MCF 10A (cell line): ENCODE data around the gene COMMD10. TPM values are rescaled to one million over a fixed set of nuclear protein-coding genes. Genes with fewer than 3 reads are reported as not detected.
A peak's percentile ranks its signal among the peaks of the same experiment; 100 is the strongest.

Experiments
- Bru-seq: library from RNA; stranded (reverse); fragments of 400-500 nt; gene quantifications from one replicate; lab custom pipeline; 2021; lab: Mats Ljungman, UMichigan
- BruChase-seq, 2 experiments: library from RNA; stranded (reverse); fragments of 400-500 nt; gene quantifications; one replicate each; lab custom pipeline; 2021; lab: Mats Ljungman, UMichigan
- BruUV-seq: library from RNA; stranded (reverse); fragments of 400-500 nt; replicated peaks from 2 replicates; lab custom pipeline; 2021; lab: Mats Ljungman, UMichigan
- CTCF ChIA-PET: fragments of 300-600 bp; sonication (Branson Sonifier 250); formaldehyde crosslinking; extraction: SDS; loops from one replicate; lab custom pipeline; 2021; ENCODE audit warnings: antibody characterized with exemption, inconsistent platforms; lab: Yijun Ruan, JAX
- POLR2A ChIA-PET: fragments of 300-600, 350-650 bp; sonication (Branson Sonifier 250); formaldehyde crosslinking; extraction: SDS; loops from one replicate; lab custom pipeline; 2020; ENCODE audit warnings: antibody characterized with exemption, inconsistent platforms; lab: Yijun Ruan, JAX
- DNase-seq: peaks from one replicate; pipeline ENCODE4 v3.0.0-alpha.2; 2018; ENCODE audit not compliant: unreplicated experiment
- H3K27ac Mint-ChIP-seq: one replicate; pipeline ENCODE4 v1.8.0; 2022; ENCODE audit warnings: mild to moderate bottlenecking, low read depth, mixed read lengths; ENCODE audit not compliant: unreplicated experiment
- H3K27me3 Mint-ChIP-seq: one replicate; pipeline ENCODE4 v1.8.0; 2022; ENCODE audit warnings: mixed read lengths; ENCODE audit not compliant: insufficient read depth, unreplicated experiment
- H3K36me3 Mint-ChIP-seq: one replicate; pipeline ENCODE4 v1.8.0; 2022; ENCODE audit warnings: mild to moderate bottlenecking, moderate library complexity, mixed read lengths; ENCODE audit not compliant: insufficient read depth, unreplicated experiment
- H3K4me1 Mint-ChIP-seq: one replicate; pipeline ENCODE4 v1.8.0; 2022; ENCODE audit warnings: mixed read lengths; ENCODE audit not compliant: insufficient read depth, unreplicated experiment
- H3K4me3 Mint-ChIP-seq: one replicate; pipeline ENCODE4 v1.8.0; 2022; ENCODE audit warnings: mild to moderate bottlenecking, moderate library complexity, mixed read lengths; ENCODE audit not compliant: unreplicated experiment
- H3K9me3 Mint-ChIP-seq: one replicate; pipeline ENCODE4 v1.8.0; 2022; ENCODE audit warnings: mixed read lengths; ENCODE audit not compliant: unreplicated experiment
- CTCF ChIP-seq: fragments of 200-600 bp; IDR thresholded peaks from one replicate; pipeline ENCODE4 v1.8.0; 2022; ENCODE audit warnings: antibody characterized with exemption, mild to moderate bottlenecking; ENCODE audit not compliant: unreplicated experiment
- intact Hi-C: fragments of 100-400 bp; cut with micrococcal nuclease; formaldehyde crosslinking; loops from 2 replicates; pipeline ENCODE4 v1.14.1; 2022
- long read RNA-seq: library from polyadenylated mRNA; stranded (forward); transcript quantifications from one replicate; pipeline ENCODE4 v2.0.0, GENCODE V29; 2022
- total RNA-seq: library from RNA; stranded (reverse); gene quantifications from 2 replicates; pipeline ENCODE4 v1.2.3, GENCODE V29; 2022

Gene COMMD10
- total RNA-seq (18.6 and 23.2 TPM in 2 replicates), Bru-seq, nascent RNA (percentile 78 among the genes with signal in this experiment), BruChase-seq, experiment 1, labeled RNA remaining after a 6-hour chase (percentile 60 among the genes with signal in this experiment), BruChase-seq, experiment 2, labeled RNA remaining after a 2-hour chase (percentile 69 among the genes with signal in this experiment)
- long read RNA-seq, transcript COMMD10-201 (7 exons, 1,469 nt): major isoform, 62 of 83 reads
- long read RNA-seq, partial matches to known transcripts: 0 of 83 reads
- long read RNA-seq, other reads (novel, unspliced or antisense): 18 of 83 reads

GRCh38 chr5:116084871-116085715 is at the start of gene COMMD10:
TSS of gene COMMD10 (plus strand) at chr5:116085025.
- CTCF ChIA-PET: interaction anchor here (0.5 to 1.5 kb wide), 6 partner anchors 16 to 809 kb away, joined by 3 to 5 read pairs (median 4); no protein-coding TSS in a partner anchor
- peak within 1 kb of the TSS; percentile 82 for H3K4me3 Mint-ChIP-seq
- H3K27ac Mint-ChIP-seq: peak within 1 kb of the TSS; percentile 94
- peaks cover 13% of the 10 kb centered on the region for H3K4me1 Mint-ChIP-seq
- TF ChIP-seq CTCF: no peak
- peaks cover 14% of the 10 kb centered on the region for H3K36me3 Mint-ChIP-seq
- no peaks in the 10 kb centered on the region for H3K9me3 Mint-ChIP-seq
- POLR2A ChIA-PET: interaction anchor here (0.7 to 1.7 kb wide), 7 partner anchors 8 to 450 kb away, joined by 3 to 11 read pairs (median 4); partner anchors contain the start of genes AP3S1 and ATG12
- intact Hi-C loops: no loop called here
- no peaks in the 10 kb centered on the region for H3K27me3 Mint-ChIP-seq
- BruUV-seq: TSS peak; percentile 69
- DNase-seq: peak; percentile 74

GRCh38 chr5:116035123-116035522 is 49.7 kb upstream of the COMMD10 start:
- Mint-ChIP-seq H3K4me1 (no peaks in the 10 kb centered on the region), H3K27ac (no peak overlapping the region), H3K9me3 (no peaks in the 10 kb centered on the region), H3K27me3 (peaks cover 10% of the 10 kb centered on the region), H3K4me3 (no peak overlapping the region), H3K36me3 (no peaks in the 10 kb centered on the region)
- intact Hi-C loops: loop anchor here (10.0 kb wide), 1 partner anchor 200 kb away; no protein-coding TSS in a partner anchor
- ChIA-PET CTCF (interaction anchor here (0.6 to 1.2 kb wide), 4 partner anchors 13 to 146 kb away, joined by 3 to 4 read pairs (median 3); no protein-coding TSS in a partner anchor), POLR2A (interaction anchor here (0.6 to 1.5 kb wide), 4 partner anchors 26 to 194 kb away, joined by 3 to 4 read pairs (median 3); partner anchors contain the start of genes AP3S1 and ATG12)
- BruUV-seq: no TSS peak
- DNase-seq: no peak
- TF ChIP-seq CTCF: no peak

GRCh38 chr5:116037236-116037822 is 47.5 kb upstream of the COMMD10 start:
- Mint-ChIP-seq H3K27me3 (peaks cover 10% of the 10 kb centered on the region), H3K4me1 (no peaks in the 10 kb centered on the region), H3K4me3 (no peak overlapping the region), H3K9me3 (no peaks in the 10 kb centered on the region), H3K27ac (no peak overlapping the region), H3K36me3 (no peaks in the 10 kb centered on the region)
- POLR2A ChIA-PET: no interaction called here
- DNase-seq: no peak
- TF ChIP-seq CTCF: peak; percentile 10
- BruUV-seq: no TSS peak
- intact Hi-C loops: loop anchor here (10.0 kb wide), 1 partner anchor 203 kb away; no protein-coding TSS in a partner anchor
- CTCF ChIA-PET: interaction anchor here (1.2 kb wide), 1 partner anchor 203 kb away, joined by 8 read pairs; no protein-coding TSS in a partner anchor
